Activated naive CD4-positive, alpha-beta T cell treated with anti-CD3 and anti-CD28 coated beads, Interleukin-2, amount 50 U/mL, for 72 hours (primary cell): ENCODE measurements around the gene JUND. TPM values are rescaled to one million over a fixed set of nuclear protein-coding genes. Genes with fewer than 3 reads are reported as not detected.
"Not testable (repeated sequence)": the region's sequence is repeated elsewhere in the genome, so short reads cannot be mapped to it uniquely, and the experiment has no call there.

Source experiments
- ATAC-seq, 2 donors: fragments of 150-1000 bp; cut with Tn5 transposase; 2 replicates each; pipeline ENCODE4 v1.10.0; 2021; ENCODE audit warnings: mild to moderate bottlenecking in 2 of 2, moderate library complexity in 2 of 2
- DNase-seq, 2 donors: peaks; one replicate each; pipeline ENCODE4 v3.0.0; 2021 to 2022; ENCODE audit warnings: low spot score in 2 of 2
- H3K27ac Mint-ChIP-seq, 2 donors: one replicate each; pipeline ENCODE4 v1.8.0; 2022; ENCODE audit warnings: mild to moderate bottlenecking in 2 of 2, mixed read lengths in 2 of 2
- H3K36me3 Mint-ChIP-seq, 2 donors: one replicate each; pipeline ENCODE4 v1.8.0; 2022; ENCODE audit warnings: mixed read lengths in 2 of 2
- H3K9me3 Mint-ChIP-seq, 2 donors: one replicate each; pipeline ENCODE4 v1.8.0; 2022; ENCODE audit warnings: mixed read lengths in 2 of 2
- total RNA-seq, 2 donors: library from RNA; stranded (reverse); gene quantifications; one replicate each; pipeline ENCODE4 v1.2.3, GENCODE V29; 2022

JUND gene
- 100 to 1,000 TPM; 213 to 255 TPM for total RNA-seq

GRCh38 chr19:18281082-18282020, at the start of gene JUND:
TSS of gene JUND (minus strand) at chr19:18281622. CDS start at chr19:18281484, 138 bp downstream.
- DNase-seq (peak; percentile 97 to 99), ATAC-seq (peak; percentile 73 to 77)
- Mint-ChIP-seq H3K36me3 (peaks cover 22 to 24% of the 10 kb centered on the region in 2 donors), H3K27ac (peak within 1 kb of the TSS; percentile 95 to 98), H3K9me3 (no peaks in the 10 kb centered on the region)

DNA sequence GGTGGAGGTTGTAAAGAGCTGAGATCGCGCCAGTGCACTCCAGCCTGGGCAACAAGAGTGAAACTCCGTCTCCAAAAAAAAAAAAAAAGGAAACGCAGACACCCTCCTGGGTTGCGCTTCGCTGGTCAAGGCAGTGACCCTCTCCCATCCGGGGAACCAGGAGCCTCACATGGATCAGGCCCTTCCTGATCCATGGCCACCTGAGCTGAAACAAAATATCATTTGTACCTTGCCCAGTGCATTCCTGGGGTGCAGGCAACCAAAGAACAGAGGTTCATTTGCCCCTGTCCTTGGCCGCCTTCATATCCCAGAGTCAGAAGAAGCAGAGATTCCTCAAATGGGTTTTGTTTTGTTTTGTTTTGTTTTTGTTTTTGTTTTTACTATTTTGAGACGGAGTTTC, 49.4 kb upstream of the JUND start:
- ATAC-seq (no peak), DNase-seq (no peak)
- Mint-ChIP-seq H3K9me3 (no peaks in the 10 kb centered on the region), H3K27ac (no peak overlapping the region), H3K36me3 (no peaks in the 10 kb centered on the region)

GRCh38 chr19:18329035-18329376, 47.6 kb upstream of the JUND start:
- ATAC-seq: no peak
- Mint-ChIP-seq H3K27ac (no peak overlapping the region), H3K36me3 (no peaks in the 10 kb centered on the region), H3K9me3 (no peaks in the 10 kb centered on the region)
- DNase-seq: no peak

DNA sequence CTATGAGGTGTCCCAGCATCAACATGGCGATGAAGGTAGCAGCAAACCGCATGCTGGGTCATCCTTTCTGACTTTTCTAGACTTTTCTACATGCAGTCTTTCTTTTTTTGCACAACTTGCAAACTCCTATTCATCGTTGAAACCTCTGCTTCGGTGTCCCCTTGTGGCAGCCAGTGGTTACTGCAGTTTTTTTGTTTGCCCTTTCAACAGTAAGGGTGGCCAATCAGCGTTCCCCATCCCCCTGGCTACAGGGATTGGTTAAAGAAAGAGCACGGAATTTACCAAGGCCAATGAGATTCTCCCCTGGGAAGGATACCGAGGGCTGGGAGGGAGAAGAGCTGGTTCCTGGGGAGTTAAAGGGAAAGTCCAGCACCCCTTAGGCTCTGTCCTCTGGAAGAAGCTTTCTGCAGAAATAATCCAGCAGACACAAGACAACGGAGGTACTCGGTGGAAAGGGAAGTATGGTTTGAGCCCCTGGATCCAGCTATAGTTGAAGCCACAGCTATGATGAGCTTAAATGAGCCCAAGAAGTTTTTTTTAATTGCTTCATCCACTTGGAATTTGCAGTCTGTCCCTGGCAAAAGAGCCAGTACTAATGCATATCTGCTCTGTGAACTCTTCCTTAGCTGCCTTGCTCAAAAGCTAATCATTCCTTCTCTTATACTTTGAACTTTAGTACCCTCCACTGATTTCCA, 47.1 kb upstream of the JUND start:
- H3K27ac Mint-ChIP-seq: peak overlapping the region in 1 of 2 donors; percentile 22
- no peaks in the 10 kb centered on the region for H3K36me3 Mint-ChIP-seq

GRCh38 chr19:18326772-18327171, 45.4 kb upstream of the JUND start:
- H3K36me3 Mint-ChIP-seq: peaks cover 9 to 10% of the 10 kb centered on the region in 2 donors
- H3K27ac Mint-ChIP-seq: no peak overlapping the region
- no peak for ATAC-seq
- H3K9me3 Mint-ChIP-seq: no peaks in the 10 kb centered on the region
- DNase-seq: no peak

More for the DNA sequence above, 47.1 kb upstream of the JUND start:
- DNase-seq (peak; percentile 83 to 88), ATAC-seq (peak; percentile 100)
- H3K9me3 Mint-ChIP-seq: no peaks in the 10 kb centered on the region

- not testable (repeated sequence) for DNase-seq, ATAC-seq
Observed at GRCh38 chr19:18324373-18324731, 42.9 kb upstream of the JUND start.

DNA sequence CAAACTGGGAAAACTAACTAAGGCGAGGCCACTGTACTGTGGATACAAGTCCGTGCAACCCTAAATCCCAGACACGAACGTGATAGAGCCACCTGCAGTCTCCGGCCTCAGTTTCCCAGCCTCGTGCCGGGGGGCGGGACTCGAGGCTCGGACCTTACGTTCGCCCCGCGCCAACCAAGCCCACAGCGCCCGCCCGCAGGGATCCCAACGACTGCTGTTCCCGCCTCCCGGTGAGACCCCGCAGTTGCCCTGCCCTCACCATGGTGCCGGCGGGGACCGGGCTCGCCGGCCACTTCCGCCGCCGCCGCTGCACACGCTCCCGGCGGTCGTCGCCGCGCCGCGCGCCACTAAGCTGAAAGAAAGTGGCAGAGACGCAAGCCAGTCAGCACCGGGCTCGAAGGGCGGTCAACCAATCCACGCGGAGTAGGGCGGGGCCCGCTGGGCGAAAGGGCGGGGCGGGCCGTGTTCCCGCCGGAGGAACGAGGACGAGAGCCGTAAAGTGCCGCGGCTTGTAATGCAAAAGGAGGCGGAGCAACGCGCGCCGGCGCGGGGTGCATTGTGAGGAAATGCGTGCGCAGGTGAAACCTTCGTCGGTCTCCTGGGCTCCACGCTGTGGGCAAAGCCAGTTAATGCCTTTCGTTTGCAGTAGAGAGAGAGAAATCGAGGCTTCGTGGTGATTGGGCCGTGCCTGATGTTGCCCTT, 41.5 kb upstream of the JUND start, which contains the start of gene LSM4:
Gene LSM4, minus strand, starts transcription at position 318 of the 702 bp plus-strand sequence. Its CDS starts 56 bp downstream, at position 262.
- peak; percentile 99 for DNase-seq
- Mint-ChIP-seq H3K36me3 (peaks cover 32 to 35% of the 10 kb centered on the region in 2 donors), H3K27ac (peak within 1 kb of the TSS; percentile 94 to 95), H3K9me3 (no peaks in the 10 kb centered on the region)
- peak; percentile 92 to 97 for ATAC-seq

More at GRCh38 chr19:18324373-18324731, 42.9 kb upstream of the JUND start:
- peaks cover 29 to 31% of the 10 kb centered on the region in 2 donors for H3K36me3 Mint-ChIP-seq
- H3K9me3 Mint-ChIP-seq: not testable (repeated sequence)
- H3K27ac Mint-ChIP-seq: peak overlapping the region; percentile 94 to 95

- peaks cover 32 to 35% of the 10 kb centered on the region in 2 donors for H3K36me3 Mint-ChIP-seq
- DNase-seq: peak in 1 of 2 donors; percentile 50
- H3K27ac Mint-ChIP-seq: peak overlapping the region; percentile 94 to 95
- peak in 1 of 2 donors; percentile 17 for ATAC-seq
- no peaks in the 10 kb centered on the region for H3K9me3 Mint-ChIP-seq
Observed at GRCh38 chr19:18322318-18322758, 40.9 kb upstream of the JUND start.

GRCh38 chr19:18321734-18322102, 40.3 kb upstream of the JUND start:
- Mint-ChIP-seq H3K9me3 (no peaks in the 10 kb centered on the region), H3K27ac (peak overlapping the region; percentile 94 to 95), H3K36me3 (peaks cover 32 to 35% of the 10 kb centered on the region in 2 donors)
- no peak for ATAC-seq
- no peak for DNase-seq

GRCh38 chr19:18320865-18321733, 39.7 kb upstream of the JUND start:
- DNase-seq (no peak), ATAC-seq (no peak)

GRCh38 chr19:18319591-18320135, 38.2 kb upstream of the JUND start:
- ATAC-seq (no peak), DNase-seq (no peak)
- no peaks in the 10 kb centered on the region for H3K9me3 Mint-ChIP-seq
- H3K27ac Mint-ChIP-seq: peak overlapping the region; percentile 58 to 93
- peaks cover 32 to 35% of the 10 kb centered on the region in 2 donors for H3K36me3 Mint-ChIP-seq

More at GRCh38 chr19:18320865-18321733, 39.7 kb upstream of the JUND start:
- Mint-ChIP-seq H3K9me3 (no peaks in the 10 kb centered on the region), H3K36me3 (peaks cover 32 to 35% of the 10 kb centered on the region in 2 donors), H3K27ac (peak overlapping the region; percentile 94 to 95)

DNA sequence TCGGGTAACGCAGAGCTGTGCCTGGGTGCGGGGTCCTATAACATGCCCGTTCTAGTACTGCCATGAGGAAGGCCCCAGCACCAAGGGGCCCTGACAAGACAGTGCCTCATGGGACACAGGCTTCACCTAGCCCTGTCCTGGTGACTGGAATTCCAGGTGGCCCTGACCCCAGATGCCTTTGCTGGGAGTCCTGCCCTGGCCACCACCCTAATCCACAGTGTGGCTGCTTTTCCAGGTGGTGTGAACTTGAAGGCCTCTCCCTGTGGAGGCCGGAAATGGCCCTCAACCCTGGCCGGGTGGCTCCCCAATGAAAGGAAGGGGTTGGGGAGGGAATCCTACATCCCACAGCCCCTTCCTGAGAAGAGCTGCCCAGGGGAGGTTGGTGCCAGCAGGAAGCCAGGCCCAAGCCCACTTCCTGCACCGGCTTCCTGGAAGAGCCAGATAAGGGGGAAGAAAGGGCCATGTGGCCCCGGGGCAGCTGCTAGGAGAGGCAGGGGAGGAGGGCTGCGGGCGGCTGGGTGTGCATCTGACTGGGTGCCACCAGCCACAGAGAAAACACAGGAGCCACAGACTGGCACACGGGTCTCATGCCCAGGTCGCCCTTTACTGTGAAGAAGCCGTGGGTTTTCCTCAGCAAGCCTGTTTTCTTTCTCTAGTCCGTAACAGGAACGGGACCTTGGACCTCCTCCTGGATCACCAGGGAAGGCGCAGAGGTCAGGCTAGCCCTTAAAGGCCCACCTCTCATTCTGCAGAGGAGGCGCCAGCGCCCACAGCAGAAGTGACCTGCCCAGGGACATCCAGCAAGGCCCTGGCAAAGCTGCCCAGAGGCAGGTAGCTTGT, 36.8 kb upstream of the JUND start:
- H3K36me3 Mint-ChIP-seq: peaks cover 32 to 35% of the 10 kb centered on the region in 2 donors
- no peaks in the 10 kb centered on the region for H3K9me3 Mint-ChIP-seq
- ATAC-seq: peak; percentile 41 to 54
- H3K27ac Mint-ChIP-seq: peak overlapping the region; percentile 91 to 98
- peak; percentile 33 to 74 for DNase-seq

DNA sequence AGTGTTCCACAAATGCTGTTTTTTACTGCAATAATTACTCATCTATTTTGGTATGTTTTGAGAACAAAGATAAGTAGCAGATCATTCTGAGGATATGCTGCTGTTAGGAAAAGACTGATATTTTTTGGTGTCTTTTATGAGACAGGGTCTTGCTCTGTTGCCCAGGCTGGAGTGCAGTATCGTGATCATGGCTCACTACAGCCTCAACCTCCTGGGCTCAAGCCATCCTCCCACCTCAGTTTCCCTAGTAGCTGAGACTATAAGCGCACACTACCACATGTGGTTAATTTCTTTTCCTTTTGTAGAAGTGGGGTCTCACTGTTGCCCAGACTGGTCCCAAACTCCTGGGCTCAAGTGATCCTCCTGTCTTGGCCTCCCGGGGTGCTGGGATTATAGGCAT, 32.0 kb upstream of the JUND start:
- ATAC-seq: no peak
- Mint-ChIP-seq H3K36me3 (peaks cover under 1 to 5% of the 10 kb centered on the region in 2 donors), H3K27ac (no peak overlapping the region), H3K9me3 (no peaks in the 10 kb centered on the region)
- DNase-seq: no peak

DNA sequence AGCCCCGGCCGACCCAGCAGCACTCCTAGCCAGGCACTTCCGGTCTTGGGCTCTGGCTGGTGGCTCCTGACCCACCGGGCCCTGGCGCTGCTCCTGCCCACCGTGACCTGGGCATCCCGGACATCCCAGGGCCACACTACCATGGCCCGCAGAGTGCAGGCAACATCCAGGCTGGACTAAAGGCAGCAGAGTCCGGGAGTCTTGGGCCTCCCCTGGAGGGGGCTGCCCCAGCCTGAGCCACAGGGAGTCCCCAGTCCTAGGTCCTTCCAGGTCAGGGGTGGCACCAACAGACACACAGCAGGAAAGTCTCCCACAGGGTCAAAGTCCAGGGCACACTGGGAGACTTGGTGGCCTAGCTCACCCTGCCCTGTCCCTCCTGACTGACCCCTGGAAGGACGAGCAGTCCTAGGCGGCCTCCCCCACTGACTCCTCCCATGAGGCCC, 30.7 kb upstream of the JUND start:
- DNase-seq (no peak), ATAC-seq (no peak)
- Mint-ChIP-seq H3K36me3 (peaks cover 0 to 9% of the 10 kb centered on the region in 2 donors), H3K9me3 (no peaks in the 10 kb centered on the region), H3K27ac (peak overlapping the region in 1 of 2 donors; percentile 81)
